Smooth muscle cell (in vitro differentiated cells): ENCODE data around the gene RIF1. TPM values are rescaled to one million over a fixed set of nuclear protein-coding genes. Genes with fewer than 3 reads are reported as not detected.
"Not testable (repeated sequence)": the region's sequence is repeated elsewhere in the genome, so short reads cannot be mapped to it uniquely, and the experiment has no call there.

Source experiments
- DNase-seq: peaks from one replicate; lab custom pipeline; 2025; ENCODE audit not compliant: unreplicated experiment; lab: John Stamatoyannopoulos, UW
- H2AFZ ChIP-seq: fragments of 200-600 bp; sonication (generic); 2 replicates; pipeline ENCODE4 v1.6.0; 2016; ENCODE audit warnings: antibody characterized with exemption, low read depth, mild to moderate bottlenecking
- H3F3A ChIP-seq: fragments of 200-600 bp; sonication (generic); 2 replicates; pipeline ENCODE4 v1.6.0; 2017; ENCODE audit warnings: antibody characterized with exemption, low read depth
- H3K27ac ChIP-seq: fragments of 200-600 bp; sonication (generic); 2 replicates; pipeline ENCODE4 v1.5.1; 2016; ENCODE audit warnings: low read depth, mild to moderate bottlenecking
- H3K27me3 ChIP-seq: fragments of 200-600 bp; sonication (generic); 2 replicates; pipeline ENCODE4 v1.6.1; 2016; ENCODE audit warnings: low read depth, mild to moderate bottlenecking
- H3K36me3 ChIP-seq: fragments of 200-600 bp; sonication (generic); 2 replicates; pipeline ENCODE4 v1.5.1; 2016; ENCODE audit warnings: low read depth
- H3K4me1 ChIP-seq: fragments of 200-600 bp; sonication (generic); 2 replicates; pipeline ENCODE4 v1.5.1; 2016; ENCODE audit warnings: low read depth
- H3K4me2 ChIP-seq: fragments of 200-600 bp; sonication (generic); 2 replicates; pipeline ENCODE4 v1.6.0; 2016; ENCODE audit warnings: mild to moderate bottlenecking
- H3K4me3 ChIP-seq: fragments of 200-600 bp; sonication (generic); 2 replicates; pipeline ENCODE4 v1.5.1; 2016; ENCODE audit warnings: mild to moderate bottlenecking
- H3K79me2 ChIP-seq: fragments of 200-600 bp; sonication (generic); 2 replicates; pipeline ENCODE4 v1.6.0; 2016; ENCODE audit warnings: low read depth, mild to moderate bottlenecking
- H3K9ac ChIP-seq: fragments of 200-600 bp; sonication (generic); 2 replicates; pipeline ENCODE4 v1.6.0; 2016; ENCODE audit warnings: low read depth
- H3K9me3 ChIP-seq: fragments of 200-600 bp; sonication (generic); replicated peaks from 2 replicates; pipeline ENCODE4 v1.5.1; 2016; ENCODE audit warnings: low read depth
- H4K20me1 ChIP-seq: fragments of 200-600 bp; sonication (generic); 2 replicates; pipeline ENCODE4 v1.6.0; 2016; ENCODE audit warnings: low read depth
- WGBS: methylation state at CpG from one replicate; pipeline ENCODE4 v1.1.7; 2016; ENCODE audit warnings: low lambda C conversion rate; 5-methylcytosine and 5-hydroxymethylcytosine counted together
- polyA plus RNA-seq: library from polyadenylated mRNA; unstranded; fragments of >200 nt; fragmentation: Nextera tagmentation; extraction: Ambion mirVana; gene quantifications from 2 replicates; pipeline ENCODE4 v1.2.1, GENCODE V29; 2016
- total RNA-seq: library from RNA; depleted of rRNA; stranded (reverse); fragments of >200 nt; gene quantifications from 2 replicates; pipeline ENCODE4 v1.2.3, GENCODE V29; 2014
- TF ChIP-seq, protein P1 (sequence below): fragments of 200-600 bp; sonication (generic); IDR thresholded peaks from 2 replicates; pipeline ENCODE4 v1.5.1; 2017; ENCODE audit warnings: borderline replicate concordance, mild to moderate bottlenecking, antibody characterized with exemption; ENCODE audit not compliant: insufficient read depth, poor library complexity, severe bottlenecking

RIF1 gene
- total and polyA plus RNA-seq, 2 experiments from 2014 or later = 12.5 to 30.3 TPM

DNA sequence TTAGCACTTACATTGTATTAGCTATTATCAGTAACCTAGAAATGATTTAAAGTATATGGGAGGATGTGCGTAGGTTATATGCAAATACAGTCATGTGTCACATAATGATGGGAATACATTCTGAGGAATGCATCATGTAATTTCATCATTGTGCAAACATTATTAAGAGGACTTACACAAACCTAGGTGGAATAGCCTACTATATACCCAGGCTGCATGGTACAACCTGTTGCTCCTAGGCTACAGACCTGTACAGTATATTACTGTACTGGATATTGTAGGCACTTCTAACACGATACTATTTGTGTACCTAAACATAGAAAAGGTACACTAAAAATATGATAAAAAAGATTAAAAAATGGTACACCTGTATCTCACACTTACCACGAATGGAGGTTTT is 7.9 kb downstream of the RIF1 start:
- no peak overlapping the region for H3K4me3 ChIP-seq
- H3K4me2 ChIP-seq = no peak overlapping the region
- peaks cover 30% of the 10 kb centered on the region for H3K36me3 ChIP-seq
- H3K4me1 ChIP-seq = no peaks in the 10 kb centered on the region
- no peaks in the 10 kb centered on the region for H3K9me3 ChIP-seq
- no peak overlapping the region for H3K9ac ChIP-seq
- TF ChIP-seq, protein P1, sequence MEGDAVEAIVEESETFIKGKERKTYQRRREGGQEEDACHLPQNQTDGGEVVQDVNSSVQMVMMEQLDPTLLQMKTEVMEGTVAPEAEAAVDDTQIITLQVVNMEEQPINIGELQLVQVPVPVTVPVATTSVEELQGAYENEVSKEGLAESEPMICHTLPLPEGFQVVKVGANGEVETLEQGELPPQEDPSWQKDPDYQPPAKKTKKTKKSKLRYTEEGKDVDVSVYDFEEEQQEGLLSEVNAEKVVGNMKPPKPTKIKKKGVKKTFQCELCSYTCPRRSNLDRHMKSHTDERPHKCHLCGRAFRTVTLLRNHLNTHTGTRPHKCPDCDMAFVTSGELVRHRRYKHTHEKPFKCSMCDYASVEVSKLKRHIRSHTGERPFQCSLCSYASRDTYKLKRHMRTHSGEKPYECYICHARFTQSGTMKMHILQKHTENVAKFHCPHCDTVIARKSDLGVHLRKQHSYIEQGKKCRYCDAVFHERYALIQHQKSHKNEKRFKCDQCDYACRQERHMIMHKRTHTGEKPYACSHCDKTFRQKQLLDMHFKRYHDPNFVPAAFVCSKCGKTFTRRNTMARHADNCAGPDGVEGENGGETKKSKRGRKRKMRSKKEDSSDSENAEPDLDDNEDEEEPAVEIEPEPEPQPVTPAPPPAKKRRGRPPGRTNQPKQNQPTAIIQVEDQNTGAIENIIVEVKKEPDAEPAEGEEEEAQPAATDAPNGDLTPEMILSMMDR = no peak
- 93% methylated on average over 3 of the region's 3 CpGs for WGBS
- no peak overlapping the region for H2AFZ ChIP-seq
- H3F3A ChIP-seq = no peaks in the 10 kb centered on the region
- H3K79me2 ChIP-seq = peaks cover 20% of the 10 kb centered on the region
- H4K20me1 ChIP-seq = peaks cover 11% of the 10 kb centered on the region
- H3K27me3 ChIP-seq = no peaks in the 10 kb centered on the region
- H3K27ac ChIP-seq = no peak overlapping the region
- DNase-seq = no peak

DNA sequence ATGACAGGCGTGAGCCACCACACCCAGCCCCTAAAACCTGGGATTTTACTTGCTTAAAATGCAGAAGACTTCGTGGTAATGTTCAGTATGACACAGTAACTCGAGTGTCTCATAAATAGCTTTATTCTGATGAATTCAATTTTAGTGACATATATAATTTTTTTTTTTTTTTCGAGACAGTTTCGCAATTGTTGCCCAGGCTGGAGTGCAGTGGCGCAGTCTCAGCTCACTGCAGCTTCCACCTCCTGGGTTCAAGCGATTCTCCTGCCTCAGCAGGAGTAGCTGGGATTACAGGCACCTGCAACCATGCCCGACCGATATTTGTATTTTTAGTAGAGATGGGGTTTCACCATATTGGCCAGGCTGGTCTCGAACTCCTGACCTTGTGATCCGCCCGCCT is 12.0 kb downstream of the RIF1 start:
- H3K79me2 ChIP-seq = peaks cover 27% of the 10 kb centered on the region
- 97% methylated on average over 12 of the region's 12 CpGs for WGBS
- H2AFZ ChIP-seq = not testable (repeated sequence)

DNA sequence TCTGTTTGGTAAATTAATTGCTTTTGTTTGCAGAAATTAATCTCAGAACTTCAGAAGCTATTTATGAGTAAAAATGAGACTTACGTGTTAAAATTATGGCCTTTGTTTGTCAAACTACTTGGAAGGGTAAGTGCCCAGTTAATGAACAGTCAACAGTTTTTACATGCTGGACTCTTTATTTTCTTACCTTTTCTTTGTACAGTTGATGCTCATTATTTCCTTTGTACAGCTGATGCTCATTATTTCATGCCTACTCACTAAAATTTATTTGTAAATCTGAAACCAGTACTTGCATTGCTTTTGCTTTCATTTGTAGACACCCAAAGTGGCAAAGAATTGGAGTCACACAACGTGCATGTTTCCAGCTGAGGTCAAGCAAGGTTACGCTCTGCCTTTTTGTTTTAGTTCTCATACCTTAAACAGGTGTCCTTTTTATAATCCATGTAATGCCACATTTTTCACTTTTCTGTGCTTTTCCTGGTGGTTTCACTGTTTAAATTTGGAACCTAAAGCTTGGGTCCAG is 13.3 kb downstream of the RIF1 start:
- no peak overlapping the region for H3K9ac ChIP-seq
- no peaks in the 10 kb centered on the region for H3K27me3 ChIP-seq
- no peak overlapping the region for H3K4me2 ChIP-seq
- TF ChIP-seq, protein P1 = no peak
- no peaks in the 10 kb centered on the region for H3K9me3 ChIP-seq
- H3K4me3 ChIP-seq = no peak overlapping the region
- no peak for DNase-seq
- no peaks in the 10 kb centered on the region for H3F3A ChIP-seq
- peaks cover 20% of the 10 kb centered on the region for H4K20me1 ChIP-seq
- no peak overlapping the region for H2AFZ ChIP-seq
- 97% methylated on average over 3 of the region's 3 CpGs for WGBS
- no peaks in the 10 kb centered on the region for H3K4me1 ChIP-seq
- H3K79me2 ChIP-seq = peaks cover 37% of the 10 kb centered on the region
- H3K36me3 ChIP-seq = peaks cover 15% of the 10 kb centered on the region
- H3K27ac ChIP-seq = no peak overlapping the region

More for the DNA sequence above, 12.0 kb downstream of the RIF1 start:
- H3K9ac ChIP-seq, H3F3A ChIP-seq, H3K4me3 ChIP-seq, H3K27me3 ChIP-seq, H3K4me2 ChIP-seq, H3K27ac ChIP-seq, H3K9me3 ChIP-seq, H3K4me1 ChIP-seq, DNase-seq: not testable (repeated sequence)
- Histone ChIP-seq H4K20me1 (peaks cover 13% of the 10 kb centered on the region), H3K36me3 (peaks cover 15% of the 10 kb centered on the region)

DNA sequence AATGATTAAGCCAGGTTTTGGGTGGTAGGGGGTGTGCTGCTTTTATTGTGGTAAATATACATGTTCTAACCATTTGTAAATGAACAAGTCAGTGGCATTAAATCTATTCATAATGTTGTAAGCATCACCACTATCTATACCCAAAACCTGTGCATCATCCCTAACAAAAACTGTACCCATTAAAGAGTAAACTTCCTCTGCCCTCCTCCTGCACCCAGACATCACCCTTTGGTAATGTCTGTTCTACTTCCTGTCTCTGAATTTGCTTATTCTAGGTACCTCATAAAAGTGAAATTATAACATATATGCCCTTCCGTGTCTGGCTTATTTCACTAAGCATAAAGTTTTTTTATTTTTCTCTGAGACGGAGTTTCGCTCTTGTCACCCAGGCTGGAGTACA is 14.1 kb downstream of the RIF1 start:
- Histone ChIP-seq H3K4me3 (no peak overlapping the region), H3K9me3 (no peaks in the 10 kb centered on the region), H3F3A (no peaks in the 10 kb centered on the region), H3K4me2 (no peak overlapping the region), H3K79me2 (peaks cover 42% of the 10 kb centered on the region), H2AFZ (no peak overlapping the region), H3K27ac (no peak overlapping the region), H3K36me3 (peaks cover 22% of the 10 kb centered on the region), H4K20me1 (peaks cover 21% of the 10 kb centered on the region), H3K27me3 (no peaks in the 10 kb centered on the region), H3K4me1 (no peaks in the 10 kb centered on the region), H3K9ac (no peak overlapping the region)
- TF ChIP-seq, protein P1 = no peak
- DNase-seq = no peak
- WGBS = 87% methylated on average over 3 of the region's 3 CpGs
